ENCODE results near the gene TMEM135. TPM values are rescaled to one million over a fixed set of nuclear protein-coding genes. Genes with fewer than 3 reads are reported as not detected.

TMEM135 gene
- total RNA-seq, 2 experiments from 2014 or later: 16.7 to 27.5 TPM

DNA sequence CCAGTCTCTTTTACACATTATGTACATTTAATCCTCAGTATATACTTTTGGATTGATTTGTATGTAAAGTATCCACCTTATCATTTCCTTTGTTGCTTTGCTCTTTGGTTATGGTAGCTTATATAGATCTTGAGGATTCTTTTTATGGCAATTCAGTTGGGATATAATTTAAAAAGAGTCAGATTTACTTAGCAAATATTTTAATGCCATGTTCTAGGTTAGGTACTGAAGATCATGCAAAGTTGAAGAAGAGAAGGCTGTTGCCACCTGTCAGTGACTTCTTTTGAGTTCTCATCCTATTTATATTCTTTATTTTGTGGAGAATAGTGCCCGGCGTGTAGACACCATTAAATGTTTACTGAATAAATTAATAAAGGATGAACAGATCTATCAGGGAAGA lies 279.7 kb downstream of the TMEM135 start:
- H3K9me3 Mint-ChIP-seq: no peaks in the 10 kb centered on the region
- no peak for DNase-seq
- no peak overlapping the region for H3K4me3 Mint-ChIP-seq
- H3K27me3 Mint-ChIP-seq: no peaks in the 10 kb centered on the region
- H3K36me3 Mint-ChIP-seq: peaks cover 20% of the 10 kb centered on the region
- POLR2A ChIA-PET: no interaction called here
- CTCF ChIA-PET: interaction anchor here (0.9 to 1.0 kb wide), 2 partner anchors 28 to 362 kb away, joined by 3 to 4 read pairs; no protein-coding TSS in a partner anchor
- no peaks in the 10 kb centered on the region for H3K4me1 Mint-ChIP-seq (ENCODE audit: low read depth)
- intact Hi-C loops (cut with micrococcal nuclease): no loop called here
- no peak overlapping the region for H3K27ac Mint-ChIP-seq

DNA sequence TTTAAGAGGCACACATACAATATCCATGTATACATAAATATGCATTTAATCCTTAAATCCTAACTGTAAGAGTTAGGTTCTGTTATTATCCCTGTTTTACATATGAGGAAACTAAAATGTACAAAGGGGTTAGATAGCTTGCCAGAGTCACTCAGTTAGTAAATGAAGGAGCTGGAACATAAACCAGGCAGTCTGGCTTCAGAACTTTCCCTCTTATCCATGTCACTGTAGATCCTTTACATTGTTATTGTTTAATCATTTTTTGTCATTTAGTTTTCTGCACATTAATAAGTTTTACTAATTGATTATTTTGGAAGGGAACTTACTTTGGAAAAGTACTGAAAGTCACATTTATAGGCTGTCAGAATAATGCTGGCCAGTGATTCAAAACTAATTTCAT lies 282.4 kb downstream of the TMEM135 start:
- H3K4me3 Mint-ChIP-seq: no peak overlapping the region
- no peaks in the 10 kb centered on the region for H3K4me1 Mint-ChIP-seq (ENCODE audit: low read depth)
- intact Hi-C loops (cut with micrococcal nuclease): no loop called here
- H3K9me3 Mint-ChIP-seq: no peaks in the 10 kb centered on the region
- ChIA-PET CTCF (interaction anchor here (1.3 kb wide), 1 partner anchor 32 kb away, joined by 3 read pairs; no protein-coding TSS in a partner anchor), POLR2A (no interaction called here)
- H3K27ac Mint-ChIP-seq: no peak overlapping the region
- H3K36me3 Mint-ChIP-seq: peaks cover 24% of the 10 kb centered on the region
- no peak for DNase-seq
- no peaks in the 10 kb centered on the region for H3K27me3 Mint-ChIP-seq

DNA sequence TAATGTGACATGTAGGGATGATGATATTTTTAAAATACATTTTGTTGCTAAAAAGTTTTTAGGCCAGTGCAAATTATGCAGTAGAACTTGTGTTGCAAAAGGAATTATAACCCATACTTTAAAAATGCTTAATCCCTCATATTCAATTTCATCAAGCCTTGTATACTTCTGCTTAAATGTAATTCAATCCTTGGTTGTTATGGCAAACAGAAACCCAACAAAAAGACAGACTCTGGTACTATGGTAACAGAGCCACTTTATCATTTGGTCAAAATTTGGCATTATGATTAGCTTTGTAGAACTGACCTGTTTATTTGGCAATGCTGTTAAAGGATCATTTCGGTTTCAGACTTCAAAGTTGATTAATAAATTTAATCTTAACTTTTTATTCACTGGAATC lies 284.8 kb downstream of the TMEM135 start:
- Mint-ChIP-seq H3K27ac (no peak overlapping the region), H3K4me1 (ENCODE audit: low read depth) (no peaks in the 10 kb centered on the region), H3K27me3 (no peaks in the 10 kb centered on the region), H3K36me3 (peaks cover 31% of the 10 kb centered on the region), H3K9me3 (no peaks in the 10 kb centered on the region), H3K4me3 (no peak overlapping the region)
- ChIA-PET POLR2A (no interaction called here), CTCF (no interaction called here)
- no peak for DNase-seq
- intact Hi-C loops (cut with micrococcal nuclease): no loop called here

DNA sequence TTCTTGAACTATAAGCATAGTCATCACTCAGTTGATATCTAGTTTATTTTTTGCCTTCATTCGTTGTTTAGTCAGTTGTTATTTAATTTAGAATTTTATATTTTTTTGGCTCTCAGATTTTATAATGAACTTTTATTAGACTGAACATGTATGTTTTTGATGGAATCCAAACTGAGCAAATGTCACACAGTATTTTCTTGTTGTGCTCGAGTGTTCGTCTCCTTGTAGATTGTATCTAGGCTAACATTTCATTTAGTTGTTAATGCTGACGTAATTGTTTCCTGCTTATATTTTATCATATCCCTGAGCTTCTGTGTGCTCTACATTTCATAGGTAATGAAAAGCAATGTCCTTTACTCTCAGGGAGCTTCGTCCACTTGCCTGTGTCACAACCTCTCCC lies 286.2 kb downstream of the TMEM135 start:
- peaks cover 32% of the 10 kb centered on the region for H3K36me3 Mint-ChIP-seq
- no peaks in the 10 kb centered on the region for H3K9me3 Mint-ChIP-seq
- H3K27me3 Mint-ChIP-seq: no peaks in the 10 kb centered on the region
- no peak for DNase-seq
- intact Hi-C loops (cut with micrococcal nuclease): no loop called here
- POLR2A ChIA-PET: interaction anchor here (0.7 kb wide), 1 partner anchor 614 kb away, joined by 3 read pairs; no protein-coding TSS in a partner anchor
- no peak overlapping the region for H3K4me3 Mint-ChIP-seq
- CTCF ChIA-PET: no interaction called here
- no peak overlapping the region for H3K27ac Mint-ChIP-seq
- no peaks in the 10 kb centered on the region for H3K4me1 Mint-ChIP-seq (ENCODE audit: low read depth)

DNA sequence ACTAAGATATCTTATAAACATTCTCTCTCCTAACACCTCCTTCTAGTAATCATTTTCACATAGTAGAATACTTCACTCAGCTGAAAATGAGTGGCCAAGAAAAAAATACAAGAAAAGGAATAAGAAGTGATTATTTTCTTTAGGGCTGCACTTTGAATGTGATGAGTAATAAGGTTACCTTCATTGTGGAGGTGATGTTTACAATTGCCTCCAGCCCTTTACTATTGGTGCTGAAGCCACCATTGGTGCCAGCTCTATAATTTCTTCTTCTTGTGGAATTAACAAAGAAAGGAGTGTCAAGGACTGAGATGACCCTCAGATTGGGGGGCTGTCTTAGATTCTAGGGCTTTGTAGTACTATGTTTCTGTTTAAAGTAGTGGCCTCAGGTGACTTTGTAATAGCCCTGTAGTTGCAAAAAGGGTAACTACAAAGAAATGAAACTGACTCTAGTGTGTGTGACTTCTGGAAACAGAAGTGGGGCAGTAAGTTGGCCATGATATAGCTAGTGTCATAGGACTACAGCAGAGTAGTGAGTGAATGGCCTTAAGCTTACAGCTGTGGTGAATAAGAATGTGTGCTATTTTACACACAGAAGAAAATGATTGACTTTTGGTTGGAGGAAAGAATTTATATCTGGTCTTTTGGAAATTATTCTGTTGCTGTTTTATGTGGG lies 287.2 kb downstream of the TMEM135 start:
- H3K36me3 Mint-ChIP-seq: peaks cover 30% of the 10 kb centered on the region
- H3K4me3 Mint-ChIP-seq: no peak overlapping the region
- no peak overlapping the region for H3K27ac Mint-ChIP-seq
- H3K4me1 Mint-ChIP-seq (ENCODE audit: low read depth): no peaks in the 10 kb centered on the region
- intact Hi-C loops (cut with micrococcal nuclease): no loop called here
- ChIA-PET POLR2A (interaction anchor here (0.6 kb wide), 1 partner anchor 289 kb away, joined by 3 read pairs; no protein-coding TSS in a partner anchor), CTCF (no interaction called here)
- H3K27me3 Mint-ChIP-seq: no peaks in the 10 kb centered on the region
- H3K9me3 Mint-ChIP-seq: no peaks in the 10 kb centered on the region
- no peak for DNase-seq

DNA sequence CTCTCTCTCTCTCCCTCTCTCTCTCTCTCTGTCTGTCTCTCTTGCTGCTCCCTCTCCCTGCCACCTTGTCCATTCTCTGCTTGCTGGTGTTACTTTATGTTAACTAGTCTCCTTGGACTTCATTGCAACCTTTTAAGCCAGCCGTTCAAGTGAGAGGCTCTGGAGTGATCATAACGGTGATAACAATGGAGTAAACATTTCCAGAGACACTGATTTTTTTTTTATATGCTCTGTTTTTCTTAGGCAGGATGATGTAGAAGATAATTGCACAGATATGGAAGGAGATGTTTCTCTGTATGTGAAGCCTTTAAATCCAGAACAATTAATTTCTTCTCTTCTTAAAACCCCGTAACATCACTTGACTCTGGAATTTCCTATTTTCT lies 287.7 kb downstream of the TMEM135 start:
- Mint-ChIP-seq H3K4me1 (ENCODE audit: low read depth) (no peaks in the 10 kb centered on the region), H3K27me3 (no peaks in the 10 kb centered on the region), H3K9me3 (no peaks in the 10 kb centered on the region), H3K27ac (no peak overlapping the region), H3K4me3 (no peak overlapping the region), H3K36me3 (peaks cover 30% of the 10 kb centered on the region)
- POLR2A ChIA-PET: interaction anchor here (0.6 kb wide), 1 partner anchor 289 kb away, joined by 3 read pairs; no protein-coding TSS in a partner anchor
- intact Hi-C loops (cut with micrococcal nuclease): no loop called here
- CTCF ChIA-PET: no interaction called here
- no peak for DNase-seq

DNA sequence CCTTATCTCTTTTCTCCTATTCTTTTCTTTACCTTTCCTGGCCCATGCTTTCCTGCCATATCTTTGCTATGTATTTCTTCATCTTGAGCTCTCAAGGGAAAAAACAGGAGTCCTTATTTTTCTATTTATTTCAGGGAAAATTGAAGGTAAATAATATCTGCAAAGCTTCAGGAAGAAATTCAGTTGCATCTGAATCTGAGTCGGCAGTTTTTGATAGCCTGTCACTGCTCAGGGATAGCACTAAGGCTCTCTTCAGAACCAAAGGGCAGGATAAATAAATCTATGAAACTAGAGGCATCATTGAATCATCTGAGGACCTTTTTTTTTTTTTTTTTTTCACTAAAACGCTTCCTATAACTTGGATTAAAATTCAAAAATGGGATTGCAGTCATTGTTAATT lies 288.9 kb downstream of the TMEM135 start:
- no peak for DNase-seq
- Mint-ChIP-seq H3K4me3 (no peak overlapping the region), H3K9me3 (no peaks in the 10 kb centered on the region), H3K27me3 (no peaks in the 10 kb centered on the region), H3K36me3 (peaks cover 23% of the 10 kb centered on the region), H3K27ac (no peak overlapping the region), H3K4me1 (ENCODE audit: low read depth) (no peaks in the 10 kb centered on the region)
- POLR2A ChIA-PET: no interaction called here
- CTCF ChIA-PET: interaction anchor here (0.6 kb wide), 1 partner anchor 60 kb away, joined by 3 read pairs; no protein-coding TSS in a partner anchor
- intact Hi-C loops (cut with micrococcal nuclease): no loop called here

DNA sequence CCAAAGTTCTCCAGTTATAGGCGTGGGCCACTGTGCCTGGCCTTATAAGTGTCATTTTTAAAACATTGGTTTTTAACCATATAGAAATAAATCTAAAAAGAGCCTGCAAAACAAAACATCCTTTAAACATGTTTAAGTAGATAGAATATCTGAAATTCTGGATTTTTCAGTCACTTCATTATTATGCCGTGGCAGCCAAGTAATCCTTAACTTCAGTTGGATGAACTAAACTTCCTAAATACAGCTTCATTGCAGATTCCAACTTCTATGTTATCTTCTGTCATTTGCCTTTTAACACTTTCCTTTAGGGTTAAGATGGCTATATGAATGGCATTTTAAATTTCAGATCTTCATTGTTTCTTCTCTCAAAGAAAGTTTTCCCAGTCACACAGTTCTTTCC lies 291.4 kb downstream of the TMEM135 start:
- intact Hi-C loops (cut with micrococcal nuclease): no loop called here
- Mint-ChIP-seq H3K9me3 (no peaks in the 10 kb centered on the region), H3K4me3 (no peak overlapping the region), H3K27me3 (no peaks in the 10 kb centered on the region), H3K36me3 (peaks cover 15% of the 10 kb centered on the region), H3K27ac (no peak overlapping the region), H3K4me1 (ENCODE audit: low read depth) (no peaks in the 10 kb centered on the region)
- ChIA-PET POLR2A (no interaction called here), CTCF (no interaction called here)
- no peak for DNase-seq

DNA sequence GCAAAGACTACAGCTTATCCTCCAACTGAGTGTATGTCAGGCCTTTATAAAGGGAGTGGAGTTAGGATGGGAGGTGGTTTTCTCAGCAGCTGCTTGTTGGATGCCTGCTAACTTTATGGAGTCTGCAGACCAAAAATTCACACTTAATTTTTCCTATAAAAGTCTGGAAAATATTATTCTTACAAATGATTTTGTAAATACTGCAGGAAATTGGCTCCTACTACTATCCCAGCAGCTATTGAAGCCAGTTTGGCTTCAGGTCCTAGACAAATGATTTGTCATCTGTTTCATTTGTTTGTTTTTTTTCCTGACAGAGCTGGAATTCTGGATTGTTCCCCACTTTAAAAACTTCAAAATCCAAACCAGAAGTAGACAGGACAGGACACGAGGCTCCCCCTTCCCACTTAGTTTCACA lies 292.5 kb downstream of the TMEM135 start:
- Mint-ChIP-seq H3K4me3 (no peak overlapping the region), H3K27ac (no peak overlapping the region), H3K4me1 (ENCODE audit: low read depth) (no peaks in the 10 kb centered on the region), H3K9me3 (peaks cover 2% of the 10 kb centered on the region), H3K36me3 (peaks cover 12% of the 10 kb centered on the region), H3K27me3 (no peaks in the 10 kb centered on the region)
- POLR2A ChIA-PET: no interaction called here
- intact Hi-C loops (cut with micrococcal nuclease): no loop called here
- CTCF ChIA-PET: no interaction called here
- no peak for DNase-seq

DNA sequence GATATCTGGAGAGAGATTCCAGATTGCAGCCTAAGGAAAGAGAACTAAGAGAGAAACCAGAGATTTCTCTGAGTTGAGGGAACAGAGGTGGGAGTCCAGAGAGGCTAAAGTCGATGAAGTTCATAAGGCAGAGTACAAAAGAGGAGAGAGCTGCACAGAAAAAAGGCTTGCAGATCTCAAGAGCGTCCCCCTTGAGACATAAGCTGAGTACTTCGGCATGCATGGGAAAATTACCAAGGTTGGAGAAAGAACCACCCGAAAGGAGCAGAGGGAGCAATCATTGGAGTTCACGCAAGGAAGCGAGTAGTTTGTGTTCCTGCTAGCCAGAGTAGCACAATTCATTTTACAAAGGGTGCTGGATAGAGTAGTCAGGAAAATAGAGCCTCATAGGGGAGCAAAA lies 293.5 kb downstream of the TMEM135 start:
- Mint-ChIP-seq H3K9me3 (peaks cover 7% of the 10 kb centered on the region), H3K4me1 (ENCODE audit: low read depth) (no peaks in the 10 kb centered on the region), H3K27me3 (no peaks in the 10 kb centered on the region), H3K4me3 (no peak overlapping the region), H3K27ac (no peak overlapping the region), H3K36me3 (peaks cover 8% of the 10 kb centered on the region)
- no peak for DNase-seq
- intact Hi-C loops (cut with micrococcal nuclease): no loop called here
- ChIA-PET CTCF (no interaction called here), POLR2A (no interaction called here)

DNA sequence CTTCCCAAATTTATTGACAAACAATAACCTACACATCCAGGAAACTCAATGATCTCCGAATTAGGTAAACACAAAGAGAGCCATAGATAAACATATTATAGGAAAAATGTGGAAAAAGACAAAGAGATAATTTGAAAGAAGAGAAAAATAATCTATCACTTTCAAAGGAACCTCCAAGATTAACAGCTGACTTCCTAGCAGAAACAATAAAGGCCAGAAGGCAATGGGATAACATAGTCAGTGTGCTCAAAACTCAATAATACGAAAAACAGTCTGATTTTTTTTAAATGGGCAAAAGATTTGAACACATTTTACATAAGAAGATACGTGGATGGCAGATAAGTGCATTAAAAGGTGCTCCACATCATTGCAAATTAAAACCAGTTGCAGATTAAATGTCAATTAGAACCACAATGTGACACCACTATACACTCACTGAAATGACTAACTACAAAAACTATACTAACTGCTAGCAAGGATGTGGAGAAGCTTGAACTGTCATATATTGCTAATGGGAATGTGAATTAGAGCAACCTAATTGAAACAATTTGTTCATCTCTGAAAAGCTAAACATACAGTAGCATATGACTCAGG lies 300.4 kb downstream of the TMEM135 start:
- H3K27me3 Mint-ChIP-seq: no peaks in the 10 kb centered on the region
- no peak overlapping the region for H3K4me3 Mint-ChIP-seq
- POLR2A ChIA-PET: no interaction called here
- CTCF ChIA-PET: interaction anchor here (0.8 to 1.3 kb wide), 3 partner anchors 14 to 399 kb away, joined by 3 read pairs; no protein-coding TSS in a partner anchor
- DNase-seq: no peak
- intact Hi-C loops (cut with micrococcal nuclease): no loop called here
- peaks cover 35% of the 10 kb centered on the region for H3K9me3 Mint-ChIP-seq
- H3K4me1 Mint-ChIP-seq (ENCODE audit: low read depth): no peaks in the 10 kb centered on the region
- H3K36me3 Mint-ChIP-seq: no peaks in the 10 kb centered on the region
- H3K27ac Mint-ChIP-seq: no peak overlapping the region

DNA sequence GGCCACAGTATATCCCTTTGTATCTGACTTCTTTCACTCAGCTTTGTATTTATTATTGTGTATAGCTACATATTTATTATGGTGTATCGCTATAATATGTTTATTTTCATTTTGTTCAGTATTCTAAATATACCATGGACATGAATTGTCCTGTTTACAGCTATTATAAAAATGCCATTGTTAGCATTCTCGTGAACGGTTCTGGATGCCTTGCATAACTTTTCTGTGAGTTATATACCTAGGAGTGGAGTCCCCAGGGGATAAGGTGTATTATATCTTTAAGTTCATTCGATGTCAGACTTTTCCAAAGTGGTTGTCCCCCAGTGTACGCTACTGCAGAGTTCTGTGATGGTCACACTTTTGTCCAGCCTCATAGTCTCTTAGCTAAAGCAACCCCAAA lies 301.7 kb downstream of the TMEM135 start:
- H3K4me3 Mint-ChIP-seq: no peak overlapping the region
- H3K9me3 Mint-ChIP-seq: peaks cover 35% of the 10 kb centered on the region
- intact Hi-C loops (cut with micrococcal nuclease): no loop called here
- ChIA-PET POLR2A (no interaction called here), CTCF (no interaction called here)
- H3K27me3 Mint-ChIP-seq: no peaks in the 10 kb centered on the region
- DNase-seq: no peak
- no peak overlapping the region for H3K27ac Mint-ChIP-seq
- no peaks in the 10 kb centered on the region for H3K36me3 Mint-ChIP-seq
- no peaks in the 10 kb centered on the region for H3K4me1 Mint-ChIP-seq (ENCODE audit: low read depth)

DNA sequence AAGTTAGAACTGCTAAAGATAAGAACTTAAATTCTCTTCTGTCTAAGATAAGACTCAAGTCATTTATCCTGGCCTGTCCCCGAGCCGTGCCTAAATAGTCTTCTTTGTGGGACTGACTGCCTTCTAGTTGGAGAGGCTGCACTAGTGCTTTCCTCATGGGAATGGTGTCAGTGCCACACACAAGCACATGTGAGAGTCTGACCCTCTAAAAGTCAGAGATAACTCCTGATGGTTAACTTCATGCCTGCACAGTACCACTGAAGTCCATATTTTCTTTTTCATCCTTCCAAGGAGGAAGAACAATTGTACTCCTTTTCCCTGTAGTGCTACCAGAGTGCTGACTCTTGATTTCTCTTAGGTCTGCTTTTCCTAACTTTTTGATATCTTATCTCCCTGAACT lies 309.7 kb downstream of the TMEM135 start:
- Mint-ChIP-seq H3K4me1 (ENCODE audit: low read depth) (peaks cover 1% of the 10 kb centered on the region), H3K27me3 (peaks cover 2% of the 10 kb centered on the region), H3K9me3 (no peaks in the 10 kb centered on the region), H3K4me3 (no peak overlapping the region), H3K36me3 (no peaks in the 10 kb centered on the region), H3K27ac (no peak overlapping the region)
- DNase-seq: no peak
- POLR2A ChIA-PET: no interaction called here
- CTCF ChIA-PET: no interaction called here
- intact Hi-C loops (cut with micrococcal nuclease): no loop called here
